ENCODE data around the gene FGF12.

FGF12 gene

GRCh38 chr3:192186045-192186444, 541.3 kb downstream of the FGF12 start:
- no peaks in the 10 kb centered on the region for H4K20me1 ChIP-seq (ENCODE audit: insufficient read depth, low read length)
- H3K27me3 ChIP-seq (ENCODE audit: low read depth, low read length), result no peaks in the 10 kb centered on the region
- no peak overlapping the region for H2AFZ ChIP-seq (ENCODE audit: low read depth, low read length)
- no peak overlapping the region for H3K9ac ChIP-seq (ENCODE audit: low read length)
- H3K9me3 ChIP-seq (ENCODE audit: insufficient read depth, low read length), result no peaks in the 10 kb centered on the region
- no peaks in the 10 kb centered on the region for H3K79me2 ChIP-seq (ENCODE audit: low read length)
- no peaks in the 10 kb centered on the region for H3K36me3 ChIP-seq (replicated peaks; ENCODE audit: low read depth, low read length)
- no peak overlapping the region for H3K4me3 ChIP-seq (ENCODE audit: low read length)
- no peak overlapping the region for H3K4me2 ChIP-seq (ENCODE audit: low read length)
- no peaks in the 10 kb centered on the region for H3K4me1 ChIP-seq (ENCODE audit: low read length)
- TF ChIP-seq EZH2phosphoT487 (IDR thresholded peaks at IDR 0.05; ENCODE audit: low read depth), result no peak
- TF ChIP-seq CTCF (IDR thresholded peaks at IDR 0.05; ENCODE audit: low read depth, low read length), result no peak
- H3K27ac ChIP-seq (ENCODE audit: low read length), result no peak overlapping the region

GRCh38 chr3:192183109-192183508, 544.2 kb downstream of the FGF12 start:
- no peaks in the 10 kb centered on the region for H3K27me3 ChIP-seq (ENCODE audit: low read depth, low read length)
- no peak overlapping the region for H2AFZ ChIP-seq (ENCODE audit: low read depth, low read length)
- H3K4me2 ChIP-seq (ENCODE audit: low read length), result no peak overlapping the region
- H3K4me1 ChIP-seq (ENCODE audit: low read length), result no peaks in the 10 kb centered on the region
- no peak overlapping the region for H3K9ac ChIP-seq (ENCODE audit: low read length)
- no peaks in the 10 kb centered on the region for H3K36me3 ChIP-seq (replicated peaks; ENCODE audit: low read depth, low read length)
- no peak overlapping the region for H3K4me3 ChIP-seq (ENCODE audit: low read length)
- H3K79me2 ChIP-seq (ENCODE audit: low read length), result no peaks in the 10 kb centered on the region
- no peak overlapping the region for H3K27ac ChIP-seq (ENCODE audit: low read length)
- TF ChIP-seq EZH2phosphoT487 (IDR thresholded peaks at IDR 0.05; ENCODE audit: low read depth), result no peak
- no peak for TF ChIP-seq CTCF (IDR thresholded peaks at IDR 0.05; ENCODE audit: low read depth, low read length)
- no peaks in the 10 kb centered on the region for H4K20me1 ChIP-seq (ENCODE audit: insufficient read depth, low read length)
- H3K9me3 ChIP-seq (ENCODE audit: insufficient read depth, low read length), result no peaks in the 10 kb centered on the region

- H2AFZ ChIP-seq (ENCODE audit: low read depth, low read length), result no peak overlapping the region
- no peaks in the 10 kb centered on the region for H3K36me3 ChIP-seq (replicated peaks; ENCODE audit: low read depth, low read length)
- H3K27me3 ChIP-seq (ENCODE audit: low read depth, low read length), result no peaks in the 10 kb centered on the region
- H3K79me2 ChIP-seq (ENCODE audit: low read length), result no peaks in the 10 kb centered on the region
- H3K4me1 ChIP-seq (ENCODE audit: low read length), result no peaks in the 10 kb centered on the region
- H3K4me3 ChIP-seq (ENCODE audit: low read length), result no peak overlapping the region
- H3K27ac ChIP-seq (ENCODE audit: low read length), result no peak overlapping the region
- no peaks in the 10 kb centered on the region for H3K9me3 ChIP-seq (ENCODE audit: insufficient read depth, low read length)
- no peak overlapping the region for H3K9ac ChIP-seq (ENCODE audit: low read length)
- H4K20me1 ChIP-seq (ENCODE audit: insufficient read depth, low read length), result no peaks in the 10 kb centered on the region
- no peak for TF ChIP-seq CTCF (IDR thresholded peaks at IDR 0.05; ENCODE audit: low read depth, low read length)
- TF ChIP-seq EZH2phosphoT487 (IDR thresholded peaks at IDR 0.05; ENCODE audit: low read depth), result no peak
- H3K4me2 ChIP-seq (ENCODE audit: low read length), result no peak overlapping the region
Measured at GRCh38 chr3:192181151-192181550, 546.2 kb downstream of the FGF12 start.

- H3K36me3 ChIP-seq (replicated peaks; ENCODE audit: low read depth, low read length), result no peaks in the 10 kb centered on the region
- H4K20me1 ChIP-seq (ENCODE audit: insufficient read depth, low read length), result no peaks in the 10 kb centered on the region
- no peaks in the 10 kb centered on the region for H3K79me2 ChIP-seq (ENCODE audit: low read length)
- no peak overlapping the region for H3K4me3 ChIP-seq (ENCODE audit: low read length)
- no peaks in the 10 kb centered on the region for H3K27me3 ChIP-seq (ENCODE audit: low read depth, low read length)
- no peak overlapping the region for H3K9ac ChIP-seq (ENCODE audit: low read length)
- TF ChIP-seq EZH2phosphoT487 (IDR thresholded peaks at IDR 0.05; ENCODE audit: low read depth), result no peak
- TF ChIP-seq CTCF (IDR thresholded peaks at IDR 0.05; ENCODE audit: low read depth, low read length), result no peak
- H3K27ac ChIP-seq (ENCODE audit: low read length), result no peak overlapping the region
- H3K9me3 ChIP-seq (ENCODE audit: insufficient read depth, low read length), result no peaks in the 10 kb centered on the region
- H2AFZ ChIP-seq (ENCODE audit: low read depth, low read length), result no peak overlapping the region
- H3K4me1 ChIP-seq (ENCODE audit: low read length), result no peaks in the 10 kb centered on the region
- H3K4me2 ChIP-seq (ENCODE audit: low read length), result no peak overlapping the region
Measured at GRCh38 chr3:192177383-192177782, 550.0 kb downstream of the FGF12 start.

Measured in OCI-LY3 (cell line).